ENCODE measurements around the gene PTPN12.

The PTPN12 gene

GRCh38 chr7:77657427-77658224, 120.5 kb downstream of the PTPN12 start:
- intact Hi-C loops (cut with DNase I) = loop anchor here (10.0 kb wide), 1 partner anchor 203 kb away; no protein-coding TSS in a partner anchor
- no peak for DNase-seq

- DNase-seq = no peak
- intact Hi-C loops (cut with DNase I) = loop anchor here (10.0 kb wide), 1 partner anchor 204 kb away; no protein-coding TSS in a partner anchor
These were observed 121.8 kb downstream of the PTPN12 start for GRCh38 chr7:77658928-77659327.

GRCh38 chr7:77661816-77662215, 124.7 kb downstream of the PTPN12 start:
- no peak for DNase-seq
- intact Hi-C loops (cut with DNase I) = no loop called here

GRCh38 chr7:77662869-77663268, 125.8 kb downstream of the PTPN12 start:
- intact Hi-C loops (cut with DNase I) = no loop called here
- no peak for DNase-seq

- no peak for DNase-seq
- intact Hi-C loops (cut with DNase I) = no loop called here
These were observed 127.6 kb downstream of the PTPN12 start for GRCh38 chr7:77664715-77665114.

GRCh38 chr7:77665161-77665560, 128.1 kb downstream of the PTPN12 start:
- intact Hi-C loops (cut with DNase I) = no loop called here
- no peak for DNase-seq

- no peak for DNase-seq
- intact Hi-C loops (cut with DNase I) = no loop called here
These were observed 130.5 kb downstream of the PTPN12 start for GRCh38 chr7:77667459-77668086.

- intact Hi-C loops (cut with DNase I) = no loop called here
These were observed 137.8 kb downstream of the PTPN12 start for GRCh38 chr7:77674878-77675277.

GRCh38 chr7:77679608-77680007, 142.5 kb downstream of the PTPN12 start:
- intact Hi-C loops (cut with DNase I) = no loop called here
- no peak for DNase-seq

More at GRCh38 chr7:77674878-77675277, 137.8 kb downstream of the PTPN12 start:
- peak in 3 of 10 donors; percentile 20 to 87 (median 25) for DNase-seq

- intact Hi-C loops (cut with DNase I) = no loop called here
- no peak for DNase-seq
These were observed 143.2 kb downstream of the PTPN12 start for GRCh38 chr7:77680266-77680665.

- intact Hi-C loops (cut with DNase I) = no loop called here
- DNase-seq = no peak
These were observed 146.9 kb downstream of the PTPN12 start for GRCh38 chr7:77684030-77684429.

GRCh38 chr7:77685233-77685632, 148.1 kb downstream of the PTPN12 start:
- DNase-seq = no peak
- intact Hi-C loops (cut with DNase I) = no loop called here

GRCh38 chr7:77687100-77687746, 150.1 kb downstream of the PTPN12 start:
- DNase-seq = no peak
- intact Hi-C loops (cut with DNase I) = no loop called here

GRCh38 chr7:77687747-77688144, 150.7 kb downstream of the PTPN12 start:
- no peak for DNase-seq
- intact Hi-C loops (cut with DNase I) = no loop called here
